ENCODE data around the gene ECPAS.
"Not testable (repeated sequence)": the region's sequence is repeated elsewhere in the genome, so short reads cannot be mapped to it uniquely, and the experiment has no call there.

Gene ECPAS

DNA sequence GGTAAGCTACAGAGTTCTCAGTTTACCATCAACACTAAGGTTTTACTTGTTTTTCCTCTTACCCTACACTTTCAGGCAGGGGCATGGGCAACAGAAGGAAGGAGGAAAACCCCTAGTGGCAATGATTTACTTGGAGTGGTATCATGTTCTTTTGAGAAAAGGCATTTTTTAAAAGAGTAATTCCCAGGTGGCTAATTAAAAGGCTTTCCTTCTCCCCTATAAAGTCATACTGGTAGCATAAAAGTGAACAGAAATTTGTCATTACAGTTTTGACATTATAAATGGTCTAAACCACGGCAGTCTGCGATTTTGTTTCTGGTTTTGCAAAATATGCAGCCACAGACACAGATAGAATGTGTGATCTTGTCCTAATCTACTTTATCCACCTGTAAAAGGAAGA lies 123.3 kb downstream of the ECPAS start:
- Mint-ChIP-seq H3K36me3 (peaks cover 47% of the 10 kb centered on the region), H3K9me3 (no peaks in the 10 kb centered on the region), H3K27ac (no peak overlapping the region), H3K4me3 (no peak overlapping the region), H3K4me1 (peaks cover 7% of the 10 kb centered on the region), H3K27me3 (no peaks in the 10 kb centered on the region)
- ATAC-seq, result no peak

- no peak overlapping the region for H3K4me3 Mint-ChIP-seq
- no peak overlapping the region for H3K27ac Mint-ChIP-seq
- no peak for ATAC-seq
- H3K27me3 Mint-ChIP-seq, result no peaks in the 10 kb centered on the region
- H3K36me3 Mint-ChIP-seq, result peaks cover 11% of the 10 kb centered on the region
- H3K4me1 Mint-ChIP-seq, result peaks cover 7% of the 10 kb centered on the region
- peaks cover 3% of the 10 kb centered on the region for H3K9me3 Mint-ChIP-seq
Measured at GRCh38 chr9:111356481-111357244, 127.5 kb downstream of the ECPAS start.

DNA sequence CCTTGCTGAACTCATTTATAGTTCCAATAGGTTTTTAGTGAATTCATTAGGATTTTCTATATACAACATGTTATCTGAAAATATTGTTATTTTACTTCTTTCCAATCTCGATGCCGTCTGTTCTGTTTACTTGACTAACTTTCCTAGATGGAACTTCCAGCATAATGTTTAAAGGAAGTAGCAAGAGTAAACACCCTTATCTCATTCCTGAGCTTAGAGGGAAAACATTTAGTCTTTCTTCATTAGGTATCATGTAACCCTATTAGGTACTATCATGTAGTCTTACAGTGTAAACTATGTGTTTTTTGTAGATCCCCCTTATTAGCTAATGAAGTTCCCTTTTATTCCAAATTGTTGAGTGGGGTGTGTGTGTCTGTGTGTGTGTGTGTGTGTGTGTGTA lies 131.6 kb downstream of the ECPAS start:
- Mint-ChIP-seq H3K27ac (no peak overlapping the region), H3K9me3 (peaks cover 3% of the 10 kb centered on the region)

GRCh38 chr9:111350556-111350955 lies 133.6 kb downstream of the ECPAS start:
- Mint-ChIP-seq H3K9me3 (peaks cover 3% of the 10 kb centered on the region), H3K36me3 (no peaks in the 10 kb centered on the region), H3K4me3 (no peak overlapping the region), H3K4me1 (peaks cover 6% of the 10 kb centered on the region), H3K27me3 (no peaks in the 10 kb centered on the region), H3K27ac (no peak overlapping the region)
- ATAC-seq, result no peak

More for the DNA sequence above, 131.6 kb downstream of the ECPAS start:
- Mint-ChIP-seq H3K4me3 (no peak overlapping the region), H3K36me3 (no peaks in the 10 kb centered on the region), H3K27me3 (no peaks in the 10 kb centered on the region), H3K4me1 (peaks cover 6% of the 10 kb centered on the region)
- ATAC-seq, result no peak

GRCh38 chr9:111349766-111350165 lies 134.4 kb downstream of the ECPAS start:
- Mint-ChIP-seq H3K27me3 (no peaks in the 10 kb centered on the region), H3K4me1 (peaks cover 6% of the 10 kb centered on the region), H3K9me3 (peaks cover 3% of the 10 kb centered on the region), H3K4me3 (no peak overlapping the region), H3K27ac (no peak overlapping the region), H3K36me3 (no peaks in the 10 kb centered on the region)
- no peak for ATAC-seq

DNA sequence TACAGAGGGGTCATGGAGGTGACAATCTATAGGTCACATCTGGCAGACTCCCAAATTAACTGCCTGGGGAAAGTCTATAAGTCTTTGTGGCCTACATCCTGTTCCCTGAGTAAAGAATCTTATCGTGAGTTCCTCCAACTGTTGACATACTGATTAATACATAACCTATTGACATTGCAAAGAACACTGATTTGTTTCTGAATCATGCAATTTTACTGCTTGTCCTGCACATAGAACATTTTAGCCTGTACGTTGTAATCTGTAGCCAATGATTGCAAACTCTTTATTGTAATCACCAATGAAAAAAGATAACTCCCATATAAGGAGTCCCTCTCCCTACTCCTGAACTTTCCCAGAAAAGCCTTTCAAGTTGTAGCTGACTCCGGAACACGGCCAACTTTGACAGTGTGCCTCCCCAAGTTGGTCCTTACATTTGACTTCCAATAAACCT lies 135.3 kb downstream of the ECPAS start:
- Mint-ChIP-seq H3K27me3 (no peaks in the 10 kb centered on the region), H3K4me1 (peaks cover 5% of the 10 kb centered on the region), H3K4me3 (no peak overlapping the region), H3K27ac (no peak overlapping the region), H3K36me3 (no peaks in the 10 kb centered on the region), H3K9me3 (peaks cover 3% of the 10 kb centered on the region)
- no peak for ATAC-seq

GRCh38 chr9:111334318-111334863 lies 149.8 kb downstream of the ECPAS start:
- ATAC-seq, H3K36me3 Mint-ChIP-seq, H3K4me1 Mint-ChIP-seq, H3K27ac Mint-ChIP-seq, H3K9me3 Mint-ChIP-seq, H3K4me3 Mint-ChIP-seq: not testable (repeated sequence)
- H3K27me3 Mint-ChIP-seq, result peaks cover 18% of the 10 kb centered on the region

- no peak within 1 kb of the TSS for H3K27ac Mint-ChIP-seq
- H3K4me1 Mint-ChIP-seq, result peaks cover 6% of the 10 kb centered on the region
- ATAC-seq, result no peak
- H3K27me3 Mint-ChIP-seq, result peaks cover 22% of the 10 kb centered on the region
- H3K9me3 Mint-ChIP-seq, result no peaks in the 10 kb centered on the region
- H3K36me3 Mint-ChIP-seq, result no peaks in the 10 kb centered on the region
- no peak within 1 kb of the TSS for H3K4me3 Mint-ChIP-seq
Measured at GRCh38 chr9:111330124-111330523, 154.1 kb downstream of the ECPAS start, which contains the start of gene OR2K2. Gene OR2K2 (minus strand): TSS chr9:111330224. CDS start chr9:111328433, 1,791 bp downstream.

GRCh38 chr9:111320631-111321030 lies 163.6 kb downstream of the ECPAS start:
- peaks cover 9% of the 10 kb centered on the region for H3K9me3 Mint-ChIP-seq
- no peaks in the 10 kb centered on the region for H3K36me3 Mint-ChIP-seq
- H3K4me1 Mint-ChIP-seq, result no peaks in the 10 kb centered on the region
- H3K27me3 Mint-ChIP-seq, result peaks cover 11% of the 10 kb centered on the region
- no peak overlapping the region for H3K27ac Mint-ChIP-seq
- ATAC-seq, result no peak
- H3K4me3 Mint-ChIP-seq, result no peak overlapping the region

- peaks cover 5% of the 10 kb centered on the region for H3K27me3 Mint-ChIP-seq
- H3K4me1 Mint-ChIP-seq, result no peaks in the 10 kb centered on the region
- no peak overlapping the region for H3K27ac Mint-ChIP-seq
- peaks cover 9% of the 10 kb centered on the region for H3K9me3 Mint-ChIP-seq
- H3K4me3 Mint-ChIP-seq, result no peak overlapping the region
- no peak for ATAC-seq
- no peaks in the 10 kb centered on the region for H3K36me3 Mint-ChIP-seq
Measured at GRCh38 chr9:111316796-111317195, 167.4 kb downstream of the ECPAS start.

All from stimulated activated memory B cell treated with anti-CD40 and anti-IgM and Interleukin-4, amounts not matched to agents 10 μg/mL and 1 μg/mL and 100 μg/mL, for 72 hours (primary cell).